B cell (primary cell): ENCODE data around the gene SERPINB1.

ENCODE experiments used
- CTCF ChIP-seq: fragments of 200-600 bp; IDR thresholded peaks from one replicate; pipeline ENCODE4 v1.8.0; 2022; ENCODE audit warnings: antibody characterized with exemption, mild to moderate bottlenecking
- EZH2 ChIP-seq: IDR thresholded peaks from 2 replicates; pipeline ENCODE4 v1.6.1; 2012; ENCODE audit warnings: borderline replicate concordance, low read depth, mild to moderate bottlenecking, moderate library complexity, low read length; ENCODE audit not compliant: insufficient read depth, poor library complexity, severe bottlenecking

- TF ChIP-seq CTCF (no peak), EZH2 (no peak)
Measured at GRCh38 chr6:2812695-2813094, 29.0 kb downstream of the SERPINB1 start.
